GM18526 (cell line): Measurements from ENCODE around the gene GAA.

ENCODE experiments used
- POLR2A ChIP-seq: IDR thresholded peaks from 3 replicates; pipeline ENCODE4 v1.6.1; 2011; ENCODE audit not compliant: insufficient read length; ENCODE audit errors: extremely low read depth

GAA gene

GRCh38 chr17:80164185-80164584 lies 62.8 kb downstream of the GAA start:
- no peak for TF ChIP-seq POLR2A

- no peak for TF ChIP-seq POLR2A
These were observed 65.1 kb downstream of the GAA start for GRCh38 chr17:80166446-80166845.

DNA sequence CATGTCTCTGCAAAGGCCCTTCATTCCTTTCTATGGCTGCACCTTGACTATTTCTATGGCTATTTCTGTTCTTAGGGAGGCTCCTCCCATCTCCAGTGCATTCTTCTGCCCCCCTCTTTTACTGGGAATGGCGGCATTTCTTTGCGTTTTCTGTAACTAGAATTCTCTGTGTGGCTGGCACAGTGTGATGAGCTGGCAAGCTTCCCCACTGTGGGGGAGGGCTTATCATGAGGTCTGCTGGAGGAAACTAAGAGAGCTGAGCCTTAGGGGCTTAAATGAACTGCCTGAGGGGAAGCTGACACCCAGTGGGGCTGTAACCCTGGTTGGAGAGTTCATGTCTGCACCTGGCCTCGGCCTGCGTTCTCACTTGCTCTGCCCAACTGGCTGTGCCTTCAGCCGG lies 67.0 kb downstream of the GAA start:
- TF ChIP-seq POLR2A: no peak

- no peak for TF ChIP-seq POLR2A
These were observed 67.7 kb downstream of the GAA start for GRCh38 chr17:80169107-80169506.
